Hepatocyte (in vitro differentiated cells): Measurements from ENCODE around the gene MVD. TPM values are rescaled to one million over a fixed set of nuclear protein-coding genes. Genes with fewer than 3 reads are reported as not detected.

ENCODE experiments used
- DNase-seq: peaks from one replicate; pipeline ENCODE4 v3.0.0-alpha.2; 2016; ENCODE audit warnings: low spot score
- H2AFZ ChIP-seq: fragments of 200-600 bp; sonication (generic); 2 replicates; pipeline ENCODE4 v1.6.0; 2016; ENCODE audit warnings: antibody characterized with exemption, mild to moderate bottlenecking
- H3K27ac ChIP-seq: fragments of 200-600 bp; sonication (generic); 2 replicates; pipeline ENCODE4 v1.5.1; 2016; ENCODE audit warnings: mild to moderate bottlenecking
- H3K27me3 ChIP-seq: fragments of 200-600 bp; sonication (generic); 2 replicates; pipeline ENCODE4 v1.6.1; 2016
- H3K36me3 ChIP-seq: fragments of 200-600 bp; sonication (generic); replicated peaks from 2 replicates; pipeline ENCODE4 v1.5.1; 2016; ENCODE audit warnings: low read depth; ENCODE audit not compliant: insufficient read depth
- H3K4me1 ChIP-seq: fragments of 200-600 bp; sonication (generic); 2 replicates; pipeline ENCODE4 v1.5.1; 2016; ENCODE audit warnings: mild to moderate bottlenecking, moderate library complexity; ENCODE audit not compliant: insufficient read depth
- H3K4me2 ChIP-seq: fragments of 200-600 bp; sonication (generic); 2 replicates; pipeline ENCODE4 v1.6.0; 2016
- H3K4me3 ChIP-seq: fragments of 200-600 bp; sonication (generic); 2 replicates; pipeline ENCODE4 v1.5.1; 2016; ENCODE audit warnings: mild to moderate bottlenecking
- H3K79me2 ChIP-seq: fragments of 200-600 bp; sonication (generic); 2 replicates; pipeline ENCODE4 v1.6.0; 2017; ENCODE audit warnings: mild to moderate bottlenecking
- H3K9me2 ChIP-seq: fragments of 200-600 bp; sonication (generic); replicated peaks from 2 replicates; pipeline ENCODE4 v1.6.0; 2017; ENCODE audit warnings: mild to moderate bottlenecking; ENCODE audit not compliant: insufficient read depth
- H3K9me3 ChIP-seq: fragments of 200-600 bp; sonication (generic); 2 replicates; pipeline ENCODE4 v1.5.1; 2016; ENCODE audit warnings: low read depth, mild to moderate bottlenecking
- H4K20me1 ChIP-seq: fragments of 200-600 bp; sonication (generic); 2 replicates; pipeline ENCODE4 v1.6.0; 2016; ENCODE audit warnings: mild to moderate bottlenecking; ENCODE audit not compliant: insufficient read depth, poor library complexity, severe bottlenecking
- CTCF ChIP-seq: fragments of 200-600 bp; sonication (generic); IDR thresholded peaks from 2 replicates; pipeline ENCODE4 v1.5.1; 2016; ENCODE audit warnings: antibody characterized with exemption, mild to moderate bottlenecking; ENCODE audit not compliant: poor library complexity
- EZH2 ChIP-seq: fragments of 200-600 bp; sonication (generic); IDR thresholded peaks from 2 replicates; pipeline ENCODE4 v1.6.1; 2016; ENCODE audit warnings: antibody characterized with exemption, mild to moderate bottlenecking, borderline replicate concordance
- EZH2phosphoT487 ChIP-seq: fragments of 200-600 bp; sonication (generic); IDR thresholded peaks from one replicate; pipeline ENCODE4 v1.6.1; 2018; ENCODE audit warnings: antibody characterized with exemption, mild to moderate bottlenecking, low read depth, moderate library complexity; ENCODE audit not compliant: unreplicated experiment, severe bottlenecking
- WGBS: methylation state at CpG from one replicate; pipeline ENCODE4 v1.1.6; 2016; ENCODE audit warnings: low lambda C conversion rate; ENCODE audit errors: missing lambda C conversion rate; 5-methylcytosine and 5-hydroxymethylcytosine counted together
- polyA plus RNA-seq: library from polyadenylated mRNA; unstranded; fragments of >200 nt; fragmentation: Nextera tagmentation; extraction: Ambion mirVana; gene quantifications from 2 replicates; pipeline ENCODE4 v1.2.1, GENCODE V29; 2016
- total RNA-seq: library from RNA; depleted of rRNA; stranded (reverse); fragments of >200 nt; gene quantifications from 2 replicates; pipeline ENCODE4 v1.2.3, GENCODE V29; 2014

The MVD gene
- total and polyA plus RNA-seq, 2 experiments from 2014 or later = 71.9 to 152 TPM

GRCh38 chr16:88705801-88706228, 42.9 kb upstream of the MVD start:
- peak overlapping the region; percentile 94 for H3K4me2 ChIP-seq
- peaks cover 35% of the 10 kb centered on the region for H3K79me2 ChIP-seq
- H3K27ac ChIP-seq = no peak overlapping the region
- DNase-seq = peak; percentile 50
- H3K9me3 ChIP-seq = no peaks in the 10 kb centered on the region
- no peaks in the 10 kb centered on the region for H3K36me3 ChIP-seq
- peak overlapping the region; percentile 74 for H3K4me3 ChIP-seq
- H3K27me3 ChIP-seq = no peaks in the 10 kb centered on the region
- WGBS = 4% methylated on average over 18 of the region's 57 CpGs
- peaks cover 7% of the 10 kb centered on the region for H3K4me1 ChIP-seq
- H2AFZ ChIP-seq = no peak overlapping the region
- no peaks in the 10 kb centered on the region for H4K20me1 ChIP-seq
- H3K9me2 ChIP-seq = no peaks in the 10 kb centered on the region
- TF ChIP-seq CTCF (no peak), EZH2phosphoT487 (no peak), EZH2 (no peak)

- 54% methylated on average over 9 of the region's 9 CpGs for WGBS
- peak overlapping the region; percentile 94 for H3K4me2 ChIP-seq
- H3K9me3 ChIP-seq = no peaks in the 10 kb centered on the region
- TF ChIP-seq EZH2phosphoT487 (no peak), CTCF (no peak), EZH2 (no peak)
- H4K20me1 ChIP-seq = no peaks in the 10 kb centered on the region
- H3K27ac ChIP-seq = no peak overlapping the region
- H3K4me3 ChIP-seq = peak overlapping the region; percentile 74
- no peaks in the 10 kb centered on the region for H3K9me2 ChIP-seq
- peaks cover 7% of the 10 kb centered on the region for H3K4me1 ChIP-seq
- H3K27me3 ChIP-seq = no peaks in the 10 kb centered on the region
- DNase-seq = no peak
- H2AFZ ChIP-seq = no peak overlapping the region
- H3K79me2 ChIP-seq = peaks cover 35% of the 10 kb centered on the region
- no peaks in the 10 kb centered on the region for H3K36me3 ChIP-seq
These were observed 42.3 kb upstream of the MVD start for GRCh38 chr16:88705076-88705684.

- Histone ChIP-seq H3K4me3 (no peak overlapping the region), H3K79me2 (peaks cover 34% of the 10 kb centered on the region), H3K4me1 (peaks cover 7% of the 10 kb centered on the region), H3K36me3 (no peaks in the 10 kb centered on the region), H3K9me2 (no peaks in the 10 kb centered on the region), H3K4me2 (no peak overlapping the region), H4K20me1 (no peaks in the 10 kb centered on the region), H3K27ac (no peak overlapping the region), H3K9me3 (no peaks in the 10 kb centered on the region), H3K27me3 (no peaks in the 10 kb centered on the region), H2AFZ (no peak overlapping the region)
- TF ChIP-seq CTCF (no peak), EZH2 (no peak), EZH2phosphoT487 (no peak)
- no peak for DNase-seq
- 86% methylated on average over 26 of the region's 26 CpGs for WGBS
These were observed 40.8 kb upstream of the MVD start for GRCh38 chr16:88703486-88704309.
